Subcutaneous adipose tissue (tissue), 4 donors: ENCODE results near the gene NGLY1. TPM values are rescaled to one million over a fixed set of nuclear protein-coding genes. Genes with fewer than 3 reads are reported as not detected.

ENCODE experiments used
- total RNA-seq, 4 donors: library from RNA; depleted of rRNA; stranded (reverse); fragments of >200 nt; gene quantifications; one replicate each; pipeline ENCODE4 v1.1.0, GENCODE V29; 2016
- TF ChIP-seq, protein P1 (sequence below): fragments of 450-650 bp; IDR thresholded peaks from one replicate; pipeline ENCODE4 v1.5.1; 2016; ENCODE audit warnings: low read depth, mild to moderate bottlenecking, control low read depth, antibody characterized with exemption, moderate library complexity

NGLY1 gene
- total RNA-seq, 4 donors from 2014 or later, result 31.6 to 39.3 (median 37.2) TPM

DNA sequence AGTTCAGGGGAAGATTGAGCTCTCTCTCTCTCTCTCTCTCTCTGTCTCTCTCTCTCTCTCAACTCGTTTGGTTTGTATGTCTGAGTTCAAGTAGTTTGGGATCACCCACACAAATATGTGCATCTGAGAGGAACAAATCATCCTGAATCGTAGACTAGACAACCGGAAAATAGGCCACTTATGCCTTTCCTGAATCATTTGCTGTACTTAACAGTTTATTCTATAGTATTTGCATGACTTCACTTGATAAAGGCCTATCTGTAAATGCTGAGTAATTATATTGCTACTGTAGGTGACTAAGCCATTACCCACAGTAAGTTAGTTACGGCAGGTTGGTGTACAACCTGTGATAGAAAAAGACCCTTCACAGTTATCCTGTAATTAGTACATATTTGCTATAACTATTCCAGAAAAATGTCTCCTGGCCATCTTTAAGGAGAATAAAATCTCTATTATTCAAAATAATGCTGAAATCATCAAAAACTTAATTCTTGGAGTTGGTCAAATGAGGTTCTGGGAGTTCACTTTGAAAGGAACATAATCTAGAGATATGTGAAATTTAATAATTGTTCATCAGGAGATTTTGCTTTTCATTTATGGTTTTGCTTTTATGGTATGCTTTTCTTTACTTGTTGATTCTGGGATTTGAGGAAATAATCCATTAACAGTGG lies 37.7 kb upstream of the NGLY1 start:
- TF ChIP-seq, protein P1, sequence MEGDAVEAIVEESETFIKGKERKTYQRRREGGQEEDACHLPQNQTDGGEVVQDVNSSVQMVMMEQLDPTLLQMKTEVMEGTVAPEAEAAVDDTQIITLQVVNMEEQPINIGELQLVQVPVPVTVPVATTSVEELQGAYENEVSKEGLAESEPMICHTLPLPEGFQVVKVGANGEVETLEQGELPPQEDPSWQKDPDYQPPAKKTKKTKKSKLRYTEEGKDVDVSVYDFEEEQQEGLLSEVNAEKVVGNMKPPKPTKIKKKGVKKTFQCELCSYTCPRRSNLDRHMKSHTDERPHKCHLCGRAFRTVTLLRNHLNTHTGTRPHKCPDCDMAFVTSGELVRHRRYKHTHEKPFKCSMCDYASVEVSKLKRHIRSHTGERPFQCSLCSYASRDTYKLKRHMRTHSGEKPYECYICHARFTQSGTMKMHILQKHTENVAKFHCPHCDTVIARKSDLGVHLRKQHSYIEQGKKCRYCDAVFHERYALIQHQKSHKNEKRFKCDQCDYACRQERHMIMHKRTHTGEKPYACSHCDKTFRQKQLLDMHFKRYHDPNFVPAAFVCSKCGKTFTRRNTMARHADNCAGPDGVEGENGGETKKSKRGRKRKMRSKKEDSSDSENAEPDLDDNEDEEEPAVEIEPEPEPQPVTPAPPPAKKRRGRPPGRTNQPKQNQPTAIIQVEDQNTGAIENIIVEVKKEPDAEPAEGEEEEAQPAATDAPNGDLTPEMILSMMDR, result no peak

DNA sequence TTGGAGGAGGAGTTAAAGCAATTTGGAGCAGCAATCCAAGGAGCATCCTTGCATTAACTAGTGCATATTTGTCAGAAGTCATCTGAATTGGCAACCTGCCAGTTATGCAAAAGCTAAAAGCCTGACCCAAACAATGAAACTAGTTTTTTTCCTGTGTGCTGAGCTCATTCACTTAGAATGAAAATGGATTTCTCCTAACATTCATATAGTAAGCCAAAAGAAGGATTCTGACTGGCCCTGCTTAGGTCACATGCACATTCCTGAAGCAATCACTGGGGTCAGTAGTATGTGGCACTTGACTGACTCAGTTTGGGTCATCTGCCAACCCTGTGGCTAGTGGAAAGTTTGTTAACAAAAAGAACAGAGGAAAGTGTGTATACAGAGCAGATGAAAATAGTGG lies 37.1 kb upstream of the NGLY1 start:
- TF ChIP-seq, protein P1, result no peak

DNA sequence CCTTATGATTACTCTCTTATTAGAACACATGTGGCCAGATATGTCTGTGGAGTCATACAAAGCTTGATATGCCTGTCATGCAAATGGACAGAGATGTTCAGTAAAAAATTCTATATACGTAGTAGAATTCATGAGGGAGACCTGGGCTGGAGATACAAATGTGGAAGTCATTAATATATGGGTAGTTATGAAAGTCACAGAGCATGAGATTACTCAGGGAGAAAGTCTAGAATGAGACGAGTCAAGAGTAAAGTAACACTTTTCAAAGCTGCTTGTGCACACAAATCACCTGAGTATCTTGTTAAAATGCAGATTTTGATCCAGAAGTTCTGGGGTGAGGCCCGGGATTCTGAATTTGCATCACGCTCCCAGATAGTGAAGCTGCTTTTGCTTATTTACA lies 35.1 kb upstream of the NGLY1 start:
- TF ChIP-seq, protein P1, result no peak

DNA sequence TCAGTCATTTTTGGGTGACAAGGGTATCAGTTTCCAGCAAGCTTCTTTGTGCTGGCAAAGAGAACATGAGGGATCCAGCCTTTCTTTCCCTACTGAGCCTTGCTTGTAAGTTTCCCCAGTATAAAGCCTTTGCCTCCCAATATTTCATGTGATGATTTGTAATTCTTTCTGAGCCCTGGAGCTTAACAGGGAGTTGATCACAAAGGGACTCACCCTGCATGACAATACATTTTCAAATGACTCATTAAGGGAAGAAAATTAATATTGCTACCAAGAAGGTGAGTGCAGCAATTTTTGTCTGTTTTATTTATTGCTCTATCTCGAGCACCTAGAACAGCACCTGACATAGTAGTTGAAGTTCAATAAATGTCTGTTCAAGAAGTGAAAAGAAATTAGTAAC lies 34.4 kb upstream of the NGLY1 start:
- TF ChIP-seq, protein P1, result no peak

DNA sequence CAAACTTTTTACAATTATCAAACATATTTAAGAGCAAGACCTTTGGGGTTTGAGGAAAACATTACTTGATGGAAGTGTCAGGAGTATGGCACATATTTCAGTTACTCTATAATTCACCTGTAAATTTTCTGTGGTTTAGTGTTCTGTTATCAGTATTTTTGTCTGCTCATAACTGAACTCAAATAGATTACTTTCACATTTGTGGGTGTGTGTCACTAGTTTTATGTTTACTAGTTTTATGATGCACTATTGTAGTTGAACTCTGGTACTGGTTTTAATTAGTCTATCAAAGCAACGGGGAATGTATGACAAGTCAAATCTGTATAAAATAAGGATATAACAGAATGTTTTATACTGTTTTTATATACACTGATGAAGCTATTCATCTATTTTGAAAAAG lies 33.9 kb upstream of the NGLY1 start:
- TF ChIP-seq, protein P1, result no peak

DNA sequence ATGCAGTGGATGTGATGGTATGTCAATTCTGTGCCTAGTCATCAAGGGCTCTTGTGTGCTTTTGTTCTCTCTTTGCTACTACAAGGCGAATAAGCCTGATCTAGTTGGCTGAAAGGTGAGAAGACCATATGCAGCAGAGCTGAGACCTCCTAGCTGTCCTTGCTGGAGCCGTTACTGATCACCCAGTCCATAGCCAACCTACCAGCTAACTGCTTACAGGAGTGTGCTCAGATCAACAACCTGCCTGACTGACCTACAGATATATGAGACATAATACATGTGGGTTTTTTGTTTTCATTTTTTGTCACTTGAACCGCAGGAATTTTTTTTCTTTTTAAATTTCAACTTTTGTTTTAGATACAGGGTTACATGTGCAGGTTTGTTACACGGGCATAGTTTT lies 29.4 kb upstream of the NGLY1 start:
- TF ChIP-seq, protein P1, result no peak

DNA sequence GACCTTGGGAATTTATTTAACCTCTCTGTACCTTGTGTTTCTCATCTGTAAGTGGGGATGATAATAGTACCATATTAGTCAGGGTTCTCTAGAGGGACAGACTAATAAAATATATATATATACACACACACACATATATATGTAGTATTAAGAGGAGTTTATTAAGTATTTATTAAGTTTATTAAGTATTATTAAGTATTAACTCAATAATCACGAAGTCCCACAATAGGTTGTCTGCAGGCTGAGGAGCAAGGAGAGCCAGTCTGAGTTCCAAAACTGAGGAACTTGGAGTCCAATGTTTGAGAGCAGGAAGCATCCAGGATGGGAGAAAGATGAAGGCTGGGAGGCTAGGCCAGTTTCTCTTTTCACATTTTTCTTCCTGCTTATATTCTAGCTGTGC lies 21.4 kb upstream of the NGLY1 start:
- TF ChIP-seq, protein P1, result no peak
